Lung (tissue), 12 donors: ENCODE measurements around the gene C17orf50. TPM values are rescaled to one million over a fixed set of nuclear protein-coding genes. Genes with fewer than 3 reads are reported as not detected.
"Not testable (repeated sequence)": the region's sequence is repeated elsewhere in the genome, so short reads cannot be mapped to it uniquely, and the experiment has no call there.

Experiments
- ATAC-seq: fragments of 200-7000 bp; cut with Tn5 transposase; one replicate; pipeline ENCODE4 v1.9.1; 2020; ENCODE audit warnings: moderate number of reproducible peaks; ENCODE audit not compliant: insufficient read depth, low FRiP score
- DNase-seq, 3 donors: peaks; one replicate each; pipeline ENCODE4 v3.0.0-alpha.2; 2013 to 2017
- H3K27ac ChIP-seq, 2 donors: one replicate each; pipeline ENCODE4 v1.5.1; 2013; ENCODE audit warnings: mild to moderate bottlenecking in 2 of 2, moderate library complexity in 2 of 2, control low read depth in 1 of 2, inconsistent platforms in 1 of 2, low read depth in 1 of 2, low read length in 1 of 2
- H3K27me3 ChIP-seq, 3 donors: one replicate each; pipeline ENCODE4 v1.5.1; 2013; ENCODE audit warnings: low read length in 2 of 3; ENCODE audit not compliant: control insufficient read depth in 3 of 3, insufficient read depth in 3 of 3
- H3K36me3 ChIP-seq, 4 donors: one replicate each; pipeline ENCODE4 v1.5.1; 2013; ENCODE audit warnings: low read length in 4 of 4, mild to moderate bottlenecking in 1 of 4, moderate library complexity in 1 of 4; ENCODE audit not compliant: control insufficient read depth in 4 of 4, insufficient read depth in 4 of 4
- H3K4me1 ChIP-seq, 5 donors: one replicate each; pipeline ENCODE4 v1.5.1; 2013; ENCODE audit warnings: low read length in 5 of 5, mild to moderate bottlenecking in 2 of 5, moderate library complexity in 1 of 5; ENCODE audit not compliant: control insufficient read depth in 5 of 5, insufficient read depth in 5 of 5
- H3K4me3 ChIP-seq: one replicate; pipeline ENCODE4 v1.5.1; 2013; ENCODE audit warnings: mild to moderate bottlenecking, control low read depth, moderate library complexity
- H3K9ac ChIP-seq, 2 donors: one replicate each; pipeline ENCODE4 v1.5.1; 2013; ENCODE audit warnings: low read length in 2 of 2, control low read depth in 1 of 2; ENCODE audit not compliant: insufficient read depth in 1 of 2
- H3K9me3 ChIP-seq, 4 donors: one replicate each; pipeline ENCODE4 v1.5.1; 2013; ENCODE audit warnings: low read length in 3 of 4, mild to moderate bottlenecking in 1 of 4, moderate library complexity in 1 of 4; ENCODE audit not compliant: control insufficient read depth in 4 of 4, insufficient read depth in 3 of 4
- WGBS, 2 donors: extraction: QIAGEN DNeasy Blood & Tissue Kit; methylation state at CpG; one replicate each; pipeline ENCODE4 v1.1.7; 2013; 5-methylcytosine and 5-hydroxymethylcytosine counted together
- polyA plus RNA-seq, 2 donors: library from polyadenylated mRNA; stranded (reverse); fragments of 200-250 nt; gene quantifications; one replicate each; pipeline ENCODE4 v1.2.1, GENCODE V29; 2013
- total RNA-seq, 2 donors: library from RNA; depleted of rRNA in 1 of 2; stranded (reverse); fragments of >200 nt in 1 of 2; gene quantifications; one replicate each; pipeline ENCODE4 v1.2.1, GENCODE V29; 2014 to 2021
- TF ChIP-seq, protein P1 (sequence below): IDR thresholded peaks from 2 replicates; pipeline ENCODE4 v1.5.1; 2012; ENCODE audit warnings: mild to moderate bottlenecking; ENCODE audit errors: control extremely low read depth, extremely low read depth
- donor health status: control.
- donor health status: control.
- donor health status: Bipolar disorder and iron deficiency.
- donor health status: healthy.
- donor health status: DM: yes; HTN: yes; CAD: no.

The C17orf50 gene
- total and polyA plus RNA-seq, 4 donors: 0.18 to 0.40 (median 0.26) TPM; not detected in 1

GRCh38 chr17:35749560-35750412 is 10.9 kb upstream of the C17orf50 start:
- peak in 2 of 3 donors; percentile 20 to 23 for DNase-seq
- TF ChIP-seq, protein P1, sequence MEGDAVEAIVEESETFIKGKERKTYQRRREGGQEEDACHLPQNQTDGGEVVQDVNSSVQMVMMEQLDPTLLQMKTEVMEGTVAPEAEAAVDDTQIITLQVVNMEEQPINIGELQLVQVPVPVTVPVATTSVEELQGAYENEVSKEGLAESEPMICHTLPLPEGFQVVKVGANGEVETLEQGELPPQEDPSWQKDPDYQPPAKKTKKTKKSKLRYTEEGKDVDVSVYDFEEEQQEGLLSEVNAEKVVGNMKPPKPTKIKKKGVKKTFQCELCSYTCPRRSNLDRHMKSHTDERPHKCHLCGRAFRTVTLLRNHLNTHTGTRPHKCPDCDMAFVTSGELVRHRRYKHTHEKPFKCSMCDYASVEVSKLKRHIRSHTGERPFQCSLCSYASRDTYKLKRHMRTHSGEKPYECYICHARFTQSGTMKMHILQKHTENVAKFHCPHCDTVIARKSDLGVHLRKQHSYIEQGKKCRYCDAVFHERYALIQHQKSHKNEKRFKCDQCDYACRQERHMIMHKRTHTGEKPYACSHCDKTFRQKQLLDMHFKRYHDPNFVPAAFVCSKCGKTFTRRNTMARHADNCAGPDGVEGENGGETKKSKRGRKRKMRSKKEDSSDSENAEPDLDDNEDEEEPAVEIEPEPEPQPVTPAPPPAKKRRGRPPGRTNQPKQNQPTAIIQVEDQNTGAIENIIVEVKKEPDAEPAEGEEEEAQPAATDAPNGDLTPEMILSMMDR: no peak
- H3K4me3 ChIP-seq: no peak overlapping the region

DNA sequence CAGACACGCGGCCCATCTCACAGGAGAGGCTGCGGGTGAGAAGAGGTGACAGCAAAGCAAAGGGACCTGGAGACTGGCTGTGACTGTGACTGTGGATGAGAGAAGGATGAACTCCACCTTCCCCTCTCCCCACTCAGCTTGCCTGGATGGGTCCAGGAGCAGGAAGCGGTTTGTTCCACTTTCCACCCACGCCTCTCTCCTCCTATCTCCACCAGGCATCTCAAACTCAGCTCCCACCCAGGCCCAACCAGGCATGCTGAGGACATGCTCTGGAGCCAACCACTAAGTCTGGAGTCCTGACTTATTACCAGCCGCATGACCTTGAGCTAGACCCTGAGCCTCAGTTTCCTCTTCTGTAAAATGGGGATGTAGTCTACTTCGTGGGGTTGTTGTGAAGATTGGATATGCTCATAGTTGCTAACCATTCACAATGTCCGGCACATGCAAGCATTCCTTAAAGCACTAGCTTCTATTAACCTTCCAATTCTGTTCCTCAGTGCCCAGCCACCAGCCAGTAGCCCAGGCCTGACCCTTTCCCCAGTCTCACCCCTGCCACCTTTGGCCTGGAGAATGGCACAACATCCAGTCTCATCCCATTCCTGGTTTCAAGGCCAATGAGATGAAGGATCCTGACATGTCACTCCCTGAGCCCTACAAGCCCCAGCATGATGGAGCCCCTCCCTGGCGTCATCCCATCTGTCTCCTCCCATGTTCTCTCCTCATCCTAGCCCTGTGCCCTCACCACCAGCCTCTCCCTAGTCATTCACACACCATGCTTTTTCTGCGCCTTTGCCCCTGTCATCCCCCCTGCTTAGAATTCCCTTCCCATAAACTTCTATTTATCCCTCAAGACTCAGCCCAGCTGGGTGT is 9.9 kb upstream of the C17orf50 start:
- TF ChIP-seq, protein P1: no peak
- no peak for DNase-seq
- no peaks in the 10 kb centered on the region for H3K9me3 ChIP-seq
- no peaks in the 10 kb centered on the region for H3K36me3 ChIP-seq
- WGBS, 2 donors: 79 to 85% methylated on average over 10 of the region's 10 CpGs
- no peak for ATAC-seq
- H3K4me1 ChIP-seq: peaks cover 0 to 10% (median 0%) of the 10 kb centered on the region in 5 donors
- H3K9ac ChIP-seq: no peak overlapping the region
- no peak overlapping the region for H3K4me3 ChIP-seq
- H3K27me3 ChIP-seq: peaks cover 0 to 21% (median 20%) of the 10 kb centered on the region in 3 donors
- no peak overlapping the region for H3K27ac ChIP-seq

More at GRCh38 chr17:35749560-35750412, 10.9 kb upstream of the C17orf50 start:
- Histone ChIP-seq H3K36me3 (no peaks in the 10 kb centered on the region), H3K27me3 (peaks cover 0 to 21% (median 20%) of the 10 kb centered on the region in 3 donors), H3K27ac (no peak overlapping the region), H3K9me3 (no peaks in the 10 kb centered on the region), H3K9ac (no peak overlapping the region), H3K4me1 (peaks cover 0 to 10% (median 0%) of the 10 kb centered on the region in 5 donors)
- ATAC-seq: no peak
- 8 to 11% methylated on average over 24 to 35 of the region's 35 CpGs for WGBS, 2 donors

GRCh38 chr17:35751541-35751940 is 9.1 kb upstream of the C17orf50 start:
- H3K4me1 ChIP-seq: peaks cover 0 to 10% (median 0%) of the 10 kb centered on the region in 5 donors
- H3K4me3 ChIP-seq, H3K27ac ChIP-seq, H3K9me3 ChIP-seq, H3K9ac ChIP-seq, H3K36me3 ChIP-seq, ATAC-seq, DNase-seq: not testable (repeated sequence)
- H3K27me3 ChIP-seq: peaks cover 0 to 21% (median 20%) of the 10 kb centered on the region in 3 donors
- 77% methylated on average over 4 of the region's 4 CpGs for WGBS, 2 donors

- Histone ChIP-seq H3K4me1 (peaks cover 0 to 10% (median 0%) of the 10 kb centered on the region in 5 donors), H3K36me3 (no peaks in the 10 kb centered on the region), H3K9me3 (no peaks in the 10 kb centered on the region), H3K4me3 (no peak overlapping the region), H3K9ac (no peak overlapping the region), H3K27me3 (peaks cover 0 to 21% (median 20%) of the 10 kb centered on the region in 3 donors), H3K27ac (no peak overlapping the region)
- 40 to 41% methylated on average over 16 of the region's 16 CpGs for WGBS, 2 donors
- ATAC-seq (no peak), DNase-seq (no peak)
- TF ChIP-seq, protein P1: no peak
These were observed 8.2 kb upstream of the C17orf50 start for GRCh38 chr17:35752471-35752870.
